ENCODE measurements around the gene AKIRIN2. TPM values are rescaled to one million over a fixed set of nuclear protein-coding genes. Genes with fewer than 3 reads are reported as not detected.
A peak's percentile ranks its signal among the peaks of the same experiment; 100 is the strongest.
"Not testable (repeated sequence)": the region's sequence is repeated elsewhere in the genome, so short reads cannot be mapped to it uniquely, and the experiment has no call there.

Gene AKIRIN2
- total and polyA plus RNA-seq, 2 donors, result 24.6 to 56.6 TPM

DNA sequence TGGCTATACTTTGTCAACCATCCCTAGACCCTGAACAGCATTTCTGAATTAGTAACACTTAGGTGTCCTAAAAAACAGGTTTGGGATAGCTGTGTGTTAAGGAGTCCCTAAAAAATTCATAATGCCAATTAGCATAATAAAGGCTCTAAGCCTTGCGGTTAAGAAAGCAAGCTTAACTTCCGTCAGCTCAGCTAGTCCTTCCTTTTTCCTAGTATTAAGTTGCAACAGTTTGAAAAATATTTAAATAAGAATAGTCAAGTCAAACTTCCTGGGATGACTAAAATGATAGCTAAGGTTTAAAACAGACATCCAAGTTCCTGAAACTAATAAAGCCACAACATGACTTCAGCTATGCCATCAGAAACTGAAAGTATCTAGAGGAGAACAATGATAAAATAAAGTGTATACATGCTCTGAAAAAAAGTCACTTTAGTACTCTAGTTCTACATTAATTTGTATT is 3.5 kb downstream of the AKIRIN2 start:
- Histone ChIP-seq H3K9me3 (ENCODE audit: control insufficient read depth in 2 of 2, insufficient read depth in 1 of 2, low read length in 1 of 2) (no peaks in the 10 kb centered on the region), H3K27me3 (ENCODE audit: control insufficient read depth in 2 of 2, insufficient read depth in 1 of 2, low read length in 1 of 2) (no peaks in the 10 kb centered on the region), H3K4me1 (ENCODE audit: control insufficient read depth in 2 of 2, insufficient read depth in 2 of 2, low read length in 2 of 2) (peaks cover 3 to 5% of the 10 kb centered on the region in 2 donors), H3K4me3 (ENCODE audit: low read length in 2 of 2) (peak overlapping the region; percentile 78 to 97), H3K27ac (ENCODE audit: low read depth in 1 of 2, low read length in 1 of 2) (peak overlapping the region in 1 of 2 donors; percentile 72), H3K36me3 (ENCODE audit: control insufficient read depth in 2 of 2, insufficient read depth in 2 of 2, low read length in 1 of 2) (peaks cover 0 to 5% of the 10 kb centered on the region in 2 donors)
- DNase-seq (ENCODE audit: low read depth in 6 of 9, low spot score in 9 of 9), result peak in 1 of 9 donors; percentile 52
- WGBS, result 10% methylated on average over 2 of the region's 2 CpGs

DNA sequence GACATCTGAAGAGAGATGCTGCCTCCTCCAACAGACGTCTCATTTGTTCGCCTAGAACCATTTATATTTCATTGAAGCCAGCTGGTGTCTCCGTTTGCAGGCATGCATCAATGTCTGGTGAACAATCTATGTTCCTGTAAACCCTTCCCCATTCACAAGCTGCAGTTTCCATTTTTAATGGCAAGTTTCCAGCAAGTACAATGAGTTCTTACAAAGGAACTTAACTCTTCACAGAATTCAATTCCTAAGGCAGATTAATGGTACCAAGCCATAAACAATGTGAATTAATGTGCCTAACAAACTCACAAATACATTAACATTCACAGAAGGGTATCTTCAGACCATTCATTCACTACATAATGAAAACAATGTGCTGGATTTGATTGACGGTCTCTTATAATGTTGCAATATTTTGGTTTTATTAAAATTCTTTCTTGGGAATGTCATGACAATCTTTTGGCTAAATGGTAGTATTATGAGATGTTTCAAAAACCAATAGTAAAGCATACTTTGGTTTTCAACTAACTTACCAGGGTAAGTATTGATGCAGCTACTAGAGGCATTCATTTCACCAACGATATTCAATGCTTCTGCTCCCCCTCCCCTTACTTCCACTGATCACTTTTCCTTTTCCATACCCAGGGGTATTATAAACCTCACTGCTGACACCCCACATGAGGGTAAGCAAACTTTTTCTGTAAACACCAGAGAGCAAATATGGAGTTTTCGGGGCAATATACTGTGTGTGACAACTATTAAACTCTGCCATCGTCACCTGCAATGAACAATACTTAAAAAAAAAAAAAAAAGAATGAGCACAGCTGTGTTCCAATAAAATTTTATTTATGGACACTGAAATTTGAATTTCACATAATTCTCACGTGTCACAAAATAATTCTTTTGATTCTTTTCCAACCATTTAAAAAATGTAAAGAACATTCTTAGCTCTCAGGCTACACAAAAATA is 4.2 kb downstream of the AKIRIN2 start:
- Histone ChIP-seq H3K36me3 (ENCODE audit: control insufficient read depth in 2 of 2, insufficient read depth in 2 of 2, low read length in 1 of 2) (peaks cover 4 to 5% of the 10 kb centered on the region in 2 donors), H3K4me1 (ENCODE audit: control insufficient read depth in 2 of 2, insufficient read depth in 2 of 2, low read length in 2 of 2) (peaks cover 3 to 5% of the 10 kb centered on the region in 2 donors), H3K4me3 (ENCODE audit: low read length in 2 of 2) (peak overlapping the region; percentile 78 to 97), H3K9me3 (ENCODE audit: control insufficient read depth in 2 of 2, insufficient read depth in 1 of 2, low read length in 1 of 2) (no peaks in the 10 kb centered on the region), H3K27ac (ENCODE audit: low read depth in 1 of 2, low read length in 1 of 2) (peak overlapping the region in 1 of 2 donors; percentile 72), H3K27me3 (ENCODE audit: control insufficient read depth in 2 of 2, insufficient read depth in 1 of 2, low read length in 1 of 2) (no peaks in the 10 kb centered on the region)
- peak in 3 of 9 donors; percentile 21 to 58 (median 25) for DNase-seq (ENCODE audit: low read depth in 6 of 9, low spot score in 9 of 9)
- WGBS, result 66% methylated on average over 8 of the region's 8 CpGs

DNA sequence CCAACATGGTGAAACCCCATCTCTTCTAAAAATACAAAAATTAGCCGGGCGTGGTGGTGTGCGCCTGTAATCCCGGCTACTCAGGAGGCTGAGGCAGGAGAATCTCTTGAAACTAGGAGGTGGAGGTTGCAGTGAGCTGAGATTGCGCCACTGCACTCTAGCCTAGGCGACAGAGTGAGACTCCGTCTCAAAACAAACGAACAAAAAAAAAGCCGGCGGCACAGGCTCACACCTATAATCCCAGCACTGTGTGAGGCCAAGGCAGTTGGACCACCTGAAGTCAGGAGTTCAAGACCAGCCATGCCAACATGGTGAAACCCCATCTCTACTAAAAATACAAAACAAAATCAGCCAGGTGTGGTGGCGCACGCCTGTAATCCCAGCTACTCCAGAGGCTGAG is 5.2 kb downstream of the AKIRIN2 start:
- not testable (repeated sequence) for H3K27ac ChIP-seq (ENCODE audit: low read depth in 1 of 2, low read length in 1 of 2); DNase-seq (ENCODE audit: low read depth in 6 of 9, low spot score in 9 of 9); H3K4me3 ChIP-seq (ENCODE audit: low read length in 2 of 2); H3K36me3 ChIP-seq (ENCODE audit: control insufficient read depth in 2 of 2, insufficient read depth in 2 of 2, low read length in 1 of 2); H3K4me1 ChIP-seq (ENCODE audit: control insufficient read depth in 2 of 2, insufficient read depth in 2 of 2, low read length in 2 of 2); H3K9me3 ChIP-seq (ENCODE audit: control insufficient read depth in 2 of 2, insufficient read depth in 1 of 2, low read length in 1 of 2); H3K27me3 ChIP-seq (ENCODE audit: control insufficient read depth in 2 of 2, insufficient read depth in 1 of 2, low read length in 1 of 2)
- 98% methylated on average over 12 of the region's 12 CpGs for WGBS

DNA sequence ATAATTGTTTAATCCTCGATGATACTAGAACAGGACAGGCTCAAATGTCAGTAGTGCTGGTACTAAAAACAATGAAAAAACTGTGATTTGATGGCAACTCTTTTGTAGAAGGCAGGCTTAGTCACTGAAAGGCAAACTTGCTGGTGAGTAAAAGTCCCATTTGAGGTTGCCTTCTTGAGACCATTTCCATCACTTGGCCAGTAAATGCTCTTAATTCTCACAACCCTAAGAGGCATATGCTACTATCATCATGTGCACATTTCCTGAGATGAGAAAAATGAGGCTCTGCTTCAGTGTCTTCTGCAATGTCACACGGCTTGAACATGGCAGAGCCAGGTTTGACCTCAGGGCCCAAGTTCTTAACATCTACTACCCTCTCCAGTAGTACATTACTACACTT is 9.9 kb downstream of the AKIRIN2 start:
- Histone ChIP-seq H3K9me3 (ENCODE audit: control insufficient read depth in 2 of 2, insufficient read depth in 1 of 2, low read length in 1 of 2) (no peaks in the 10 kb centered on the region), H3K27ac (ENCODE audit: low read depth in 1 of 2, low read length in 1 of 2) (peak overlapping the region in 1 of 2 donors; percentile 22), H3K36me3 (ENCODE audit: control insufficient read depth in 2 of 2, insufficient read depth in 2 of 2, low read length in 1 of 2) (peaks cover 12 to 18% of the 10 kb centered on the region in 2 donors), H3K27me3 (ENCODE audit: control insufficient read depth in 2 of 2, insufficient read depth in 1 of 2, low read length in 1 of 2) (no peaks in the 10 kb centered on the region), H3K4me1 (ENCODE audit: control insufficient read depth in 2 of 2, insufficient read depth in 2 of 2, low read length in 2 of 2) (peaks cover 6 to 11% of the 10 kb centered on the region in 2 donors), H3K4me3 (ENCODE audit: low read length in 2 of 2) (no peak overlapping the region)
- WGBS, result 81% methylated on average over 2 of the region's 2 CpGs
- no peak for DNase-seq (ENCODE audit: low read depth in 6 of 9, low spot score in 9 of 9)

DNA sequence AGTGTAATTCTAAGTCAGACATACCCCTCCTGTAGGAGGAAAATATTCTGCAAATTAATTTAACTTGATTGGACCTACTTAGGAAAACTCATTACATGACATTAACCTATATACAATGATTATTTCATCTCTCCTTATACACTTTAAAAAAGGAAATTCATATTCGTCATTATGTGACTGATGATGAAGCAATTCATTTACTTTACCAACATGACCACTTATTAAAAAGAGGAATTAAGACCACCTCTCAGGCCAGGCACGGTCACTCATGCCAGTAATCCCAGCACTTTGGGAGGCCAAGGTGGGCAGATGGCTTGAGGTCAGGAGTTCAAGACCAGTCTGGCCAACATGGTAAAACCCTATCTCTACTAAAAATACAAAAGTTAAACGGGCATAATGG is 11.6 kb downstream of the AKIRIN2 start:
- no peaks in the 10 kb centered on the region for H3K9me3 ChIP-seq (ENCODE audit: control insufficient read depth in 2 of 2, insufficient read depth in 1 of 2, low read length in 1 of 2)
- H3K27ac ChIP-seq (ENCODE audit: low read depth in 1 of 2, low read length in 1 of 2), result no peak overlapping the region
- H3K4me3 ChIP-seq (ENCODE audit: low read length in 2 of 2), result no peak overlapping the region
- 96% methylated on average over 3 of the region's 3 CpGs for WGBS
- DNase-seq (ENCODE audit: low read depth in 6 of 9, low spot score in 9 of 9), result no peak
- peaks cover 2 to 8% of the 10 kb centered on the region in 2 donors for H3K4me1 ChIP-seq (ENCODE audit: control insufficient read depth in 2 of 2, insufficient read depth in 2 of 2, low read length in 2 of 2)
- no peaks in the 10 kb centered on the region for H3K27me3 ChIP-seq (ENCODE audit: control insufficient read depth in 2 of 2, insufficient read depth in 1 of 2, low read length in 1 of 2)
- peaks cover 12 to 18% of the 10 kb centered on the region in 2 donors for H3K36me3 ChIP-seq (ENCODE audit: control insufficient read depth in 2 of 2, insufficient read depth in 2 of 2, low read length in 1 of 2)

DNA sequence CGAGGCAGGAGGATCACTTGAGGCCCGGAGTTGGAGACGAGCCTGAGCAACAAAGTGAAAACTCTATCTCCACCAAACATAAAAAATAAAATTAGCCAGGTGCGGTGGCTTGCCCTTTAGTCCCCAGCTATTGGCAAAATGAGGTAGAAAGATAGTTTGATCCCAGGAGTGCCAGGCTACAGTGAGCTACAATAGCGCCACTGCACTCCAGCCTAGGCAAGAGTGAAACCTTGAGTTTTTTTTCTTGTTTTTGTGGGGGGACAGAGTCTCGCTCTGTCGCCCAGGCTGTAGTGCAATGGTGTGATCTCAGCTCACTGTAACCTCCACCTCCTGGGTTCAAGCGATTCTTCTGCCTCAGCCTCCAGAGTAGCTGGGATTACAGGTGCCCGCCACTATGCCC is 14.1 kb downstream of the AKIRIN2 start:
- not testable (repeated sequence) for DNase-seq (ENCODE audit: low read depth in 6 of 9, low spot score in 9 of 9); H3K4me3 ChIP-seq (ENCODE audit: low read length in 2 of 2); H3K27me3 ChIP-seq (ENCODE audit: control insufficient read depth in 2 of 2, insufficient read depth in 1 of 2, low read length in 1 of 2); H3K27ac ChIP-seq (ENCODE audit: low read depth in 1 of 2, low read length in 1 of 2); H3K9me3 ChIP-seq (ENCODE audit: control insufficient read depth in 2 of 2, insufficient read depth in 1 of 2, low read length in 1 of 2); H3K4me1 ChIP-seq (ENCODE audit: control insufficient read depth in 2 of 2, insufficient read depth in 2 of 2, low read length in 2 of 2)
- 97% methylated on average over 9 of the region's 9 CpGs for WGBS
- H3K36me3 ChIP-seq (ENCODE audit: control insufficient read depth in 2 of 2, insufficient read depth in 2 of 2, low read length in 1 of 2), result peaks cover 8 to 18% of the 10 kb centered on the region in 2 donors

DNA sequence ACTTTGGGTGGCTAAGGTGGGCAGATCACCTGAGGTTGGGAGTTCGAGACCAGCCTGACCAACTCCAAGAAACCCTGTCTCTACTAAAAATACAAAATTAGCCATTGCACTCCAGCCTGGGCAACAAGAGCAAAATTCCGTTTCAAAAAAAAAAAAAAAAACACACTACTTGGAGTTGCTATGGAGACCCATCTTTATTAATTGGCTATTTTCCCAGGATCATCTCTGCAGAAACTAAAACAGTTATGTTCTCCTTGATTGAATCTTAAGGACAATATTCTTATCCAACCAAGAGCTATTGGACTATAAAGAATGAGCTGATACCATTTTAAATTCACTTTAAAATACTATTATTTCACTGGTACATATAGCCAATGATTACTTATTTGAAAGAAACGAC is 14.7 kb downstream of the AKIRIN2 start:
- WGBS, result 97% methylated on average over 3 of the region's 3 CpGs
- H3K27ac ChIP-seq (ENCODE audit: low read depth in 1 of 2, low read length in 1 of 2), result no peak overlapping the region
- H3K9me3 ChIP-seq (ENCODE audit: control insufficient read depth in 2 of 2, insufficient read depth in 1 of 2, low read length in 1 of 2), result no peaks in the 10 kb centered on the region
- no peak overlapping the region for H3K4me3 ChIP-seq (ENCODE audit: low read length in 2 of 2)
- H3K4me1 ChIP-seq (ENCODE audit: control insufficient read depth in 2 of 2, insufficient read depth in 2 of 2, low read length in 2 of 2), result peaks cover 2 to 7% of the 10 kb centered on the region in 2 donors
- H3K36me3 ChIP-seq (ENCODE audit: control insufficient read depth in 2 of 2, insufficient read depth in 2 of 2, low read length in 1 of 2), result peaks cover 8 to 19% of the 10 kb centered on the region in 2 donors
- DNase-seq (ENCODE audit: low read depth in 6 of 9, low spot score in 9 of 9), result no peak
- no peaks in the 10 kb centered on the region for H3K27me3 ChIP-seq (ENCODE audit: control insufficient read depth in 2 of 2, insufficient read depth in 1 of 2, low read length in 1 of 2)

DNA sequence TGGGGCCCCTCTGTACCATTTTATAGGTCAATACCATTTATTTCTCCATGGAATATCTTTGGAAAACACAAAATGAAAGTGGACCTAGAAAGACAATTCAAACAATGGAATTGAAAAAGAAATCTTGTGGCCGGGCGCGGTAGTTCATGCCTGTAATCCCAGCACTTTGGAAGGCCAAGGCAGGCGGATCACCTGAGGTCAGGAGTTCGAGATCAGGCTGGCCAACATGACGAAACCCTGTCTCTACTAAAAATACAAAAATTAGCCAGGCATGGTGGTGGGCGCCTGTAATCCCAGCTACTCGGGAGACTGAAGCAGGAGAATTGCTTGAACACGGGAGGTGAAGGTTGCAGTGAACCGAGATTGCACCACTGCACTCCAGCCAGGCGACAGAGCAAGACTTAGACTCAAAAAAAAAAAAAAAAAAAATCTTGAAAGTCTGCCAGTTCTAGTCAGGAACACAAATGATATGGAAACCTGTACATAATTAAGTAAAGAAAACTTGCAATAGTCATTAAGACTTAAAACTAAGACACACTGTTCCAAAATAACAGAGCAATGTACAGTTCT is 15.3 kb downstream of the AKIRIN2 start:
- H3K4me1 ChIP-seq (ENCODE audit: control insufficient read depth in 2 of 2, insufficient read depth in 2 of 2, low read length in 2 of 2); H3K27ac ChIP-seq (ENCODE audit: low read depth in 1 of 2, low read length in 1 of 2); H3K27me3 ChIP-seq (ENCODE audit: control insufficient read depth in 2 of 2, insufficient read depth in 1 of 2, low read length in 1 of 2); H3K4me3 ChIP-seq (ENCODE audit: low read length in 2 of 2); DNase-seq (ENCODE audit: low read depth in 6 of 9, low spot score in 9 of 9); H3K9me3 ChIP-seq (ENCODE audit: control insufficient read depth in 2 of 2, insufficient read depth in 1 of 2, low read length in 1 of 2): not testable (repeated sequence)
- H3K36me3 ChIP-seq (ENCODE audit: control insufficient read depth in 2 of 2, insufficient read depth in 2 of 2, low read length in 1 of 2), result peaks cover 8 to 19% of the 10 kb centered on the region in 2 donors
- WGBS, result 96% methylated on average over 11 of the region's 11 CpGs
